ENCODE data around the gene KCND3. TPM values are rescaled to one million over a fixed set of nuclear protein-coding genes. Genes with fewer than 3 reads are reported as not detected.

Gene KCND3
- total and polyA plus RNA-seq, 2 donors (not counting 3 experiments of a cell fraction or from before 2014, with no cell fraction given) = 0.03 TPM; not detected in 1

GRCh38 chr1:111775966-111776365, 213.5 kb downstream of the KCND3 start:
- no peaks in the 10 kb centered on the region for H3K79me2 ChIP-seq (ENCODE audit: control insufficient read depth, insufficient read depth, low read length)
- dilution Hi-C loops (cut with MboI; ENCODE audit: extremely low pct_ligation_motif_present, low sequenced_read_pairs) = no loop called here
- no peak overlapping the region for H3K27ac ChIP-seq (ENCODE audit: insufficient read depth, low read depth, low read length)
- H3K36me3 ChIP-seq (ENCODE audit: control insufficient read depth in 2 of 2, extremely low read depth in 1 of 2, insufficient read depth in 2 of 2, low read length in 2 of 2) = no peaks in the 10 kb centered on the region
- no peaks in the 10 kb centered on the region for H3K4me1 ChIP-seq (ENCODE audit: control insufficient read depth, extremely low read depth, insufficient read depth, low read length)
- FAIRE-seq = no peak
- H3K27me3 ChIP-seq (ENCODE audit: control insufficient read depth in 2 of 2, insufficient read depth in 2 of 2, low read length in 2 of 2) = no peaks in the 10 kb centered on the region
- DNase-seq (ENCODE audit: low read depth, low spot score) = no peak
- H4K20me1 ChIP-seq (replicated peaks; ENCODE audit: control insufficient read depth, extremely low read depth, insufficient read depth, low read length) = no peaks in the 10 kb centered on the region
- intact Hi-C loops (cut with micrococcal nuclease) = no loop called here
- no peak overlapping the region for H3K4me2 ChIP-seq (ENCODE audit: insufficient read depth, low read length)
- H3K9me1 ChIP-seq (replicated peaks; ENCODE audit: control insufficient read depth, extremely low read depth, insufficient read depth, low read length) = peaks cover 2% of the 10 kb centered on the region
- ChIA-PET CTCF (no interaction called here), POLR2A (no interaction called here)
- H2AFZ ChIP-seq (ENCODE audit: low read depth, low read length) = no peak overlapping the region
- H3K9ac ChIP-seq (replicated peaks; ENCODE audit: extremely low read depth, insufficient read depth, low read length) = no peak overlapping the region
- no peaks in the 10 kb centered on the region for H3K9me3 ChIP-seq (replicated peaks; ENCODE audit: control insufficient read depth, insufficient read depth, low read length)
- no peak overlapping the region for H3K4me3 ChIP-seq (replicated peaks in 1 of 3; ENCODE audit: insufficient read depth in 1 of 3, low read depth in 1 of 3, low read length in 3 of 3)
- BruUV-seq (replicated peaks) = no TSS peak
- TF ChIP-seq EZH2 (IDR thresholded peaks at IDR 0.05; ENCODE audit: borderline replicate concordance, low read depth, low read length, severe bottlenecking) (no peak), CTCF (IDR thresholded peaks at IDR 0.05; ENCODE audit: extremely low read depth in 1 of 2, insufficient read depth in 1 of 2, low read depth in 1 of 2, low read length in 2 of 2) (no peak), MAX (IDR thresholded peaks at IDR 0.05; ENCODE audit: insufficient read depth, insufficient read length) (no peak), POLR2A (IDR thresholded peaks at IDR 0.05; ENCODE audit: low read depth, low read length) (no peak), MYC (IDR thresholded peaks at IDR 0.05; ENCODE audit: low read depth, low read length) (no peak), JUN (IDR thresholded peaks at IDR 0.05; ENCODE audit: borderline replicate concordance, insufficient read depth, insufficient read length, low read depth) (no peak), FOS (IDR thresholded peaks at IDR 0.05; ENCODE audit: borderline replicate concordance, insufficient read depth, low read length) (no peak), POLR2AphosphoS5 (IDR thresholded peaks at IDR 0.05; ENCODE audit: insufficient read depth, low read depth, low read length) (no peak), GATA2 (IDR thresholded peaks at IDR 0.05; ENCODE audit: insufficient read depth, insufficient read length, low read depth, low read length) (no peak)

All from endothelial cell of umbilical vein (primary cell).